HG03108 (cell line): ENCODE measurements around the gene BEND6.
A peak's percentile ranks its signal among the peaks of the same experiment; 100 is the strongest.

ENCODE experiments used
- ATAC-seq: cut with Tn5 transposase; IDR thresholded peaks from one replicate; pipeline ENCODE4 v1.9.1; 2021; ENCODE audit warnings: moderate library complexity; ENCODE audit not compliant: unreplicated experiment

Gene BEND6

GRCh38 chr6:56940463-56940862 is 14.4 kb upstream of the BEND6 start:
- ATAC-seq, result no peak

- ATAC-seq, result no peak
Observed at GRCh38 chr6:56940977-56941376, 13.9 kb upstream of the BEND6 start.

- ATAC-seq, result no peak
Observed at GRCh38 chr6:56944661-56945060, 10.2 kb upstream of the BEND6 start.

- no peak for ATAC-seq
Observed at GRCh38 chr6:56946368-56946767, 8.5 kb upstream of the BEND6 start.

- ATAC-seq, result no peak
Observed at GRCh38 chr6:56947924-56948323, 7.0 kb upstream of the BEND6 start.

GRCh38 chr6:56949265-56949664 is 5.6 kb upstream of the BEND6 start:
- no peak for ATAC-seq

GRCh38 chr6:56949925-56950495 is 4.9 kb upstream of the BEND6 start:
- ATAC-seq, result no peak

- ATAC-seq, result no peak
Observed at GRCh38 chr6:56951049-56951831, 3.7 kb upstream of the BEND6 start.

- no peak for ATAC-seq
Observed at GRCh38 chr6:56953597-56954402, 1.1 kb upstream of the BEND6 start.

- ATAC-seq, result peak; percentile 62
Observed at GRCh38 chr6:56955171-56956155, 556 bp downstream of the BEND6 start.

- ATAC-seq, result no peak
Observed at GRCh38 chr6:56956491-56956890, 1.6 kb downstream of the BEND6 start.

- no peak for ATAC-seq
Observed at GRCh38 chr6:56957856-56958255, 2.9 kb downstream of the BEND6 start.

GRCh38 chr6:56958481-56958880 is 3.6 kb downstream of the BEND6 start:
- no peak for ATAC-seq

- no peak for ATAC-seq
Observed at GRCh38 chr6:56959094-56959493, 4.2 kb downstream of the BEND6 start.

GRCh38 chr6:56959938-56960337 is 5.0 kb downstream of the BEND6 start:
- ATAC-seq, result no peak

- ATAC-seq, result no peak
Observed at GRCh38 chr6:56961151-56961550, 6.2 kb downstream of the BEND6 start.

- no peak for ATAC-seq
Observed at GRCh38 chr6:56962441-56962840, 7.5 kb downstream of the BEND6 start.

GRCh38 chr6:56963043-56963442 is 8.1 kb downstream of the BEND6 start:
- ATAC-seq, result no peak

- ATAC-seq, result no peak
Observed at GRCh38 chr6:56963793-56964192, 8.9 kb downstream of the BEND6 start.

GRCh38 chr6:56965126-56965525 is 10.2 kb downstream of the BEND6 start:
- ATAC-seq, result no peak

GRCh38 chr6:56970849-56971248 is 15.9 kb downstream of the BEND6 start:
- ATAC-seq, result no peak
